Left ventricle myocardium inferior (tissue), 1 donor: ENCODE results near the gene RBMS1. TPM values are rescaled to one million over a fixed set of nuclear protein-coding genes. Genes with fewer than 3 reads are reported as not detected.

Experiments
- DNase-seq: peaks from one replicate; pipeline ENCODE4 v3.0.0-alpha.2; 2020
- H3K27ac ChIP-seq: fragments of 200-600 bp; replicated peaks from 2 replicates; pipeline ENCODE4 v1.8.0; 2021
- H3K27me3 ChIP-seq: fragments of 200-600 bp; 2 replicates; pipeline ENCODE4 v1.8.0; 2021; ENCODE audit warnings: low read depth
- H3K36me3 ChIP-seq: fragments of 200-600 bp; 2 replicates; pipeline ENCODE4 v1.8.0; 2021
- H3K4me1 ChIP-seq: fragments of 200-600 bp; 2 replicates; pipeline ENCODE4 v1.8.0; 2021
- H3K4me3 ChIP-seq: fragments of 200-600 bp; 2 replicates; pipeline ENCODE4 v1.8.0; 2021; ENCODE audit warnings: mild to moderate bottlenecking, moderate library complexity
- H3K9me3 ChIP-seq: fragments of 200-600 bp; replicated peaks from 2 replicates; pipeline ENCODE4 v1.8.0; 2021
- CTCF ChIP-seq: fragments of 200-600 bp; IDR thresholded peaks from 2 replicates; pipeline ENCODE4 v1.8.0; 2021; ENCODE audit warnings: antibody characterized with exemption, mild to moderate bottlenecking, borderline replicate concordance
- intact Hi-C: fragments of 100-400 bp; cut with micrococcal nuclease; formaldehyde crosslinking; loops from one replicate; pipeline ENCODE4 v1.11.0; 2022
- total RNA-seq: library from RNA; stranded (reverse); fragmentation: NEBNext Ultra II Directional; extraction: Animal tissue kit (Norgen Biotek cat#: 25700); gene quantifications from one replicate; pipeline ENCODE4 v1.2.1, GENCODE V29; 2021
- donor health status: DM: no; HTN: yes; CAD: no; lungs with severe emphysema.

The RBMS1 gene
- total RNA-seq, 1 donor from 2014 or later: 56.2 TPM

GRCh38 chr2:160332318-160332717 lies 161.3 kb downstream of the RBMS1 start:
- intact Hi-C loops: no loop called here
- TF ChIP-seq CTCF: no peak
- H3K27ac ChIP-seq: peak overlapping the region; percentile 81
- H3K27me3 ChIP-seq: no peaks in the 10 kb centered on the region
- H3K9me3 ChIP-seq: no peaks in the 10 kb centered on the region
- no peak overlapping the region for H3K4me3 ChIP-seq
- DNase-seq: no peak
- H3K36me3 ChIP-seq: no peaks in the 10 kb centered on the region
- peaks cover 100% of the 10 kb centered on the region for H3K4me1 ChIP-seq

- no peaks in the 10 kb centered on the region for H3K9me3 ChIP-seq
- no peaks in the 10 kb centered on the region for H3K36me3 ChIP-seq
- intact Hi-C loops: no loop called here
- peak overlapping the region; percentile 81 for H3K27ac ChIP-seq
- TF ChIP-seq CTCF: no peak
- DNase-seq: peak; percentile 49
- H3K27me3 ChIP-seq: no peaks in the 10 kb centered on the region
- H3K4me3 ChIP-seq: no peak overlapping the region
- peaks cover 100% of the 10 kb centered on the region for H3K4me1 ChIP-seq
Measured at GRCh38 chr2:160331258-160332025, 162.2 kb downstream of the RBMS1 start.

GRCh38 chr2:160328811-160329527 lies 164.6 kb downstream of the RBMS1 start:
- peak overlapping the region; percentile 81 for H3K27ac ChIP-seq
- DNase-seq: no peak
- H3K9me3 ChIP-seq: no peaks in the 10 kb centered on the region
- intact Hi-C loops: loop anchor here (10.0 kb wide), 1 partner anchor 166 kb away; the partner anchor contains the start of gene RBMS1
- H3K4me1 ChIP-seq: peaks cover 100% of the 10 kb centered on the region
- H3K27me3 ChIP-seq: no peaks in the 10 kb centered on the region
- H3K36me3 ChIP-seq: no peaks in the 10 kb centered on the region
- peak overlapping the region; percentile 20 for H3K4me3 ChIP-seq
- no peak for TF ChIP-seq CTCF

GRCh38 chr2:160326786-160327185 lies 166.8 kb downstream of the RBMS1 start:
- Histone ChIP-seq H3K27me3 (no peaks in the 10 kb centered on the region), H3K4me1 (peaks cover 100% of the 10 kb centered on the region), H3K4me3 (no peak overlapping the region), H3K36me3 (no peaks in the 10 kb centered on the region), H3K27ac (peak overlapping the region; percentile 57), H3K9me3 (no peaks in the 10 kb centered on the region)
- TF ChIP-seq CTCF: no peak
- intact Hi-C loops: loop anchor here (10.0 kb wide), 1 partner anchor 168 kb away; the partner anchor contains the start of gene RBMS1
- DNase-seq: no peak

GRCh38 chr2:160325418-160325817 lies 168.2 kb downstream of the RBMS1 start:
- Histone ChIP-seq H3K27me3 (no peaks in the 10 kb centered on the region), H3K4me1 (peaks cover 100% of the 10 kb centered on the region), H3K27ac (peak overlapping the region; percentile 57), H3K9me3 (no peaks in the 10 kb centered on the region), H3K4me3 (no peak overlapping the region), H3K36me3 (no peaks in the 10 kb centered on the region)
- no peak for DNase-seq
- intact Hi-C loops: loop anchor here (10.0 kb wide), 1 partner anchor 169 kb away; the partner anchor contains the start of gene RBMS1
- no peak for TF ChIP-seq CTCF
